ENCODE data around the gene INPP4B. TPM values are rescaled to one million over a fixed set of nuclear protein-coding genes. Genes with fewer than 3 reads are reported as not detected.

Gene INPP4B
- total RNA-seq, 1 experiment from 2014 or later = not detected

DNA sequence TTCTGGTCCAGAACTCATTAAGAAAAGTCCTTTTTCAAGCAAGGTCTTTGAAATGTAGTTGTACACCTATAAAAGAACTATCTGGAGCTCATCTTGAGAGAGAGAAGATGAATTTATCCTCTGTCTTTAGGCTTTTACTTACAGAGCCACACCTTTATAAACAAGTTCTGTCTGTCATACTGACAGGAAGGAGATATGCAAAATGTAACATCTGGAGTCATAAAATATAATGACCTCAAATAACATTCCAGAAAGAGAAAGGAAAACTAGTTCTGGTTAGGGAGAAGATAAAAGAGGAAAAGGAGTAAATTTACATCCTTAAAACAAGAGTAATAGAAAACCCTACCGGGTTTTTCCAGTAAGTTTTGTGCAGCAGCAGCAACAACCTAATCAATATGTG lies 1.3 kb downstream of the INPP4B start:
- Histone ChIP-seq H3K36me3 (ENCODE audit: insufficient read depth, low read length) (no peaks in the 10 kb centered on the region), H3K4me3 (ENCODE audit: low read length) (no peak overlapping the region), H3K9ac (ENCODE audit: low read length) (no peak overlapping the region), H3K4me1 (ENCODE audit: low read length) (no peaks in the 10 kb centered on the region), H3K4me2 (ENCODE audit: low read depth, low read length, poor library complexity, severe bottlenecking) (no peak overlapping the region), H2AFZ (ENCODE audit: low read length) (no peak overlapping the region), H3K79me2 (ENCODE audit: low read length) (no peaks in the 10 kb centered on the region), H4K20me1 (ENCODE audit: insufficient read depth, low read depth, low read length) (no peaks in the 10 kb centered on the region), H3K9me3 (ENCODE audit: low read length) (no peaks in the 10 kb centered on the region), H3K27ac (ENCODE audit: low read length) (no peak overlapping the region), H3K9me2 (replicated peaks; ENCODE audit: insufficient read depth, low read length) (no peaks in the 10 kb centered on the region), H3K27me3 (ENCODE audit: low read length) (no peaks in the 10 kb centered on the region)
- no peak for DNase-seq

DNA sequence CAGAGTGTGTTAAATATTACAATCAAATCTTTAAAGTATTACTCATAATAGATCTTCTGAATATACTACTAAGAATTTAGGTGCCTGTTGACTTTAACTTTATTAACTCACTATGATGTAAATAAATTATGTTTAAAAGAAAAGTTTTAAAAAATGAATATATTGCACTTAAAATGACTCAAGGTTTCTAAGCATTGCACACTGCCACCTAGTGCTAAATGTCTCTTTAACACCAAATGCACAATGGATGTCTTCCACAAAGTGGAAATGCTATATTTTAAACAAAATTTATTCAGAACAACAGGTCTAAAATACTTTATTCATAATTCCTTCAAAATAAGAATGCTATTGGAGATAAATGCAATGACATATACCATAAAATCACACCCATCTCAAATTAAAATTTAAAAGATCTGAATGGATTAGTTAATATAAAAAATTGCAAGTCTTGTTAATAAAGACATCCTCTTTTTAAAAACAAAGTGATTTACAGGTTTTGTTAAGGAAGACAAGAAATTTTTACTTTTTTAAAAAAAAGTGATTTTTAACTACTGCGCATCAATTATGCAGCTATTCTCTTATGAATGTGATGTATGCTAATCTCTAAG lies 5.5 kb downstream of the INPP4B start:
- Histone ChIP-seq H3K4me3 (ENCODE audit: low read length) (no peak overlapping the region), H3K4me1 (ENCODE audit: low read length) (no peaks in the 10 kb centered on the region), H3K4me2 (ENCODE audit: low read depth, low read length, poor library complexity, severe bottlenecking) (no peak overlapping the region), H3K9me2 (replicated peaks; ENCODE audit: insufficient read depth, low read length) (no peaks in the 10 kb centered on the region), H3K79me2 (ENCODE audit: low read length) (no peaks in the 10 kb centered on the region), H3K9me3 (ENCODE audit: low read length) (no peaks in the 10 kb centered on the region), H4K20me1 (ENCODE audit: insufficient read depth, low read depth, low read length) (no peaks in the 10 kb centered on the region), H3K9ac (ENCODE audit: low read length) (no peak overlapping the region), H3K27ac (ENCODE audit: low read length) (no peak overlapping the region), H3K27me3 (ENCODE audit: low read length) (no peaks in the 10 kb centered on the region), H2AFZ (ENCODE audit: low read length) (no peak overlapping the region), H3K36me3 (ENCODE audit: insufficient read depth, low read length) (no peaks in the 10 kb centered on the region)
- peak; percentile 60 for DNase-seq

DNA sequence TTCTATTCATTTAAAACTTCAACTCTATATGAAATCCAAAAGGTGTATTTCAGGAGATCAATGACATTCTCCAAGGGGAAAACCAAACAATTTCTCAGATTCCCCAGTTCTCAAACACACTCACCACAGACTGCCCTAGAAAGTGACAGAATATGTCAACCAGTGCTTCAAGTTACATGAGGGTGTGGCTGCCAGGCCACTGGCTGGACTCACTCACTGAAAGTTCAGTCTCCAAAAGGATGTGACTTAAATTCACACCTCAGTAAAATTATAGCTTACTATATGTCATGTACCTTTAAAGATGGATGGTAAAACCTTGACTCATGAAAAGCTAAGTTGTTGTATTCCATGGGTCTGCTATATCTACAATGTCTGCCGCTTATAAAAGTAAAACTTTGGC lies 7.3 kb downstream of the INPP4B start:
- no peak for DNase-seq
- no peaks in the 10 kb centered on the region for H3K36me3 ChIP-seq (ENCODE audit: insufficient read depth, low read length)
- H3K4me1 ChIP-seq (ENCODE audit: low read length) = no peaks in the 10 kb centered on the region
- H3K27ac ChIP-seq (ENCODE audit: low read length) = no peak overlapping the region
- H3K4me3 ChIP-seq (ENCODE audit: low read length) = no peak overlapping the region
- H3K9me3 ChIP-seq (ENCODE audit: low read length) = no peaks in the 10 kb centered on the region
- no peaks in the 10 kb centered on the region for H3K9me2 ChIP-seq (replicated peaks; ENCODE audit: insufficient read depth, low read length)
- H3K9ac ChIP-seq (ENCODE audit: low read length) = no peak overlapping the region
- no peak overlapping the region for H3K4me2 ChIP-seq (ENCODE audit: low read depth, low read length, poor library complexity, severe bottlenecking)
- H2AFZ ChIP-seq (ENCODE audit: low read length) = no peak overlapping the region
- no peaks in the 10 kb centered on the region for H4K20me1 ChIP-seq (ENCODE audit: insufficient read depth, low read depth, low read length)
- H3K27me3 ChIP-seq (ENCODE audit: low read length) = no peaks in the 10 kb centered on the region
- no peaks in the 10 kb centered on the region for H3K79me2 ChIP-seq (ENCODE audit: low read length)

DNA sequence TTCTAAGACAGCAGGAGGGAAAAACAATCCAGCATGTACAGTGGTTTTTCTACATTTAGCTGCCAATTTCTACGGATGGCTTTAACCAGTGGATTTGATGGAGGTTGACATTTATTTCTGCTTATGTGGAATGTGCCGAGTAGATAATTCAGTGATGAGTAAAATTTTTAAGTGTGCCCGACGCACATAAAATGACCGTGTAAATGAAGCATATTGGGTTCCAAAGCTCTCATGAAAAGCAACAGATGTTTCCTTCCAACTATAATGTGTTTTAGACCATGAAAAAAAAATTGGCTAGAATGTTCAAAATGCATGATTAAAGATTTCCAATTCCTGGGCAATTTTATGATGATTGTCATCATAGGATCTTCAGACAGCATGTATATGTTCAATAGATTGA lies 14.1 kb downstream of the INPP4B start:
- H3K27ac ChIP-seq (ENCODE audit: low read length) = no peak overlapping the region
- DNase-seq = no peak
- H3K36me3 ChIP-seq (ENCODE audit: insufficient read depth, low read length) = no peaks in the 10 kb centered on the region
- no peaks in the 10 kb centered on the region for H3K9me2 ChIP-seq (replicated peaks; ENCODE audit: insufficient read depth, low read length)
- H3K9me3 ChIP-seq (ENCODE audit: low read length) = no peaks in the 10 kb centered on the region
- H3K79me2 ChIP-seq (ENCODE audit: low read length) = no peaks in the 10 kb centered on the region
- 0 out of 2 replicates have a peak, but pooled peaks cover 2% of the 10 kb centered on the region for H3K27me3 ChIP-seq (ENCODE audit: low read length)
- no peaks in the 10 kb centered on the region for H4K20me1 ChIP-seq (ENCODE audit: insufficient read depth, low read depth, low read length)
- H3K9ac ChIP-seq (ENCODE audit: low read length) = no peak overlapping the region
- no peak overlapping the region for H3K4me3 ChIP-seq (ENCODE audit: low read length)
- no peak overlapping the region for H2AFZ ChIP-seq (ENCODE audit: low read length)
- no peak overlapping the region for H3K4me2 ChIP-seq (ENCODE audit: low read depth, low read length, poor library complexity, severe bottlenecking)
- no peaks in the 10 kb centered on the region for H3K4me1 ChIP-seq (ENCODE audit: low read length)

DNA sequence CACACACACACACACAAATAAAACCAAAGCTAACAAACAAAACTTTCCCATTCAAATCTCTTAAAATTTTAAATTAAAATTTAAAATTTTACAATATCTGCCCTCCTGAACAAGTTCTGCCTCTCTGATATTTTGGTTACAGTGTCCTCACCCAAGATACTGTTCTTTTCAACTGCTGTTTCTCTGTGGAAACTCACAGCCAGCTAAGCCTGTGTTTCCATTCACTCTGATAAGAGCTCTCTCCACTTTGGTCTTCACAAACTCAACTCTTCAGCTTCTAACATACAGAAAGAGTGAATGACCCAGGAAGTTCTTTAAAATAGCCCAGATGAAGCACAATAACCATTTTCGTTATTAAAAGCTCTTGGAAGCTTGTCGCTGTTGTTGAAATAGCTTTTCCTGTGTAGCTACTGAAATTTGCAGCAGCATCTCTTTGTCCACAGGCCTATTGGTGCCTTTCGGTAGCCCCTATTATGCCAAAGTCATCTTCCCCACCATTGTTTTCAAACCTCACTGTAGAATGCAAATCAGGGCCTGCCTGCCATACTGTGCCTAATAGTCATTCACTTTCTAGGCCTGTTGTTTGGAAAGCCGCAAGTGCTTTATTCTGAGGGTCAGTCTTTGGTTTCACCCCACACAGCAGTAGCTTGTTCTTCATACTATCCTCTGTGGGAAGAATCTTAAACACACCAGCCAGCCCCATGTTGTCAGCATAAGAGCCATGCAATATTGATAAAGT lies 19.4 kb downstream of the INPP4B start:
- no peaks in the 10 kb centered on the region for H3K9me3 ChIP-seq (ENCODE audit: low read length)
- no peak for DNase-seq
- H4K20me1 ChIP-seq (ENCODE audit: insufficient read depth, low read depth, low read length) = no peaks in the 10 kb centered on the region
- no peak overlapping the region for H3K4me3 ChIP-seq (ENCODE audit: low read length)
- no peaks in the 10 kb centered on the region for H3K27me3 ChIP-seq (ENCODE audit: low read length)
- no peak overlapping the region for H2AFZ ChIP-seq (ENCODE audit: low read length)
- H3K4me2 ChIP-seq (ENCODE audit: low read depth, low read length, poor library complexity, severe bottlenecking) = no peak overlapping the region
- H3K4me1 ChIP-seq (ENCODE audit: low read length) = no peaks in the 10 kb centered on the region
- no peaks in the 10 kb centered on the region for H3K79me2 ChIP-seq (ENCODE audit: low read length)
- no peak overlapping the region for H3K27ac ChIP-seq (ENCODE audit: low read length)
- H3K9me2 ChIP-seq (replicated peaks; ENCODE audit: insufficient read depth, low read length) = no peaks in the 10 kb centered on the region; the same call in 1 of the 2 replicates
- H3K9ac ChIP-seq (ENCODE audit: low read length) = no peak overlapping the region
- H3K36me3 ChIP-seq (ENCODE audit: insufficient read depth, low read length) = no peaks in the 10 kb centered on the region

DNA sequence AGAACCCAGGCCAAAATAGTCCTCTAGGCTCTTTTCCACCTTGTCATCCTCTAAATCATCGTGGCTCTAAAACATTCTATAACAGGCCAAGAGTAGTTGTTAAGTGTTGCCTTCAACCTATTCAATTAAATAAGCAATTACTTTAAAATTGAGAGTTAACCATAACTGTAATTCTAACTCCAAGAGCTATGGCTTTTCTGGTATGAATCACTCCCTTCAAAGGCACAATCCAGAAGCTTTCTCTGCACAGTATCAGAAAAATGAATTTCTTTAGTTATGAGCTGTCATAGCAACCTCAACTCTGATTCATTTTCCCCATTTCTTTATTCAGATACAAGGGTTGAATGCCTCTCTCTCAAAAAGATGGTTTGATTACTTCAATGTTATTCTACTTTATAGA lies 21.7 kb downstream of the INPP4B start:
- no peak for DNase-seq
- Histone ChIP-seq H3K9ac (ENCODE audit: low read length) (no peak overlapping the region), H3K79me2 (ENCODE audit: low read length) (no peaks in the 10 kb centered on the region), H3K27ac (ENCODE audit: low read length) (no peak overlapping the region), H4K20me1 (ENCODE audit: insufficient read depth, low read depth, low read length) (no peaks in the 10 kb centered on the region), H3K27me3 (ENCODE audit: low read length) (no peaks in the 10 kb centered on the region), H3K4me3 (ENCODE audit: low read length) (no peak overlapping the region), H3K9me3 (ENCODE audit: low read length) (no peaks in the 10 kb centered on the region), H3K9me2 (replicated peaks; ENCODE audit: insufficient read depth, low read length) (no peaks in the 10 kb centered on the region; the same call in 1 of the 2 replicates), H3K36me3 (ENCODE audit: insufficient read depth, low read length) (no peaks in the 10 kb centered on the region), H3K4me1 (ENCODE audit: low read length) (no peaks in the 10 kb centered on the region), H2AFZ (ENCODE audit: low read length) (no peak overlapping the region), H3K4me2 (ENCODE audit: low read depth, low read length, poor library complexity, severe bottlenecking) (no peak overlapping the region)

DNA sequence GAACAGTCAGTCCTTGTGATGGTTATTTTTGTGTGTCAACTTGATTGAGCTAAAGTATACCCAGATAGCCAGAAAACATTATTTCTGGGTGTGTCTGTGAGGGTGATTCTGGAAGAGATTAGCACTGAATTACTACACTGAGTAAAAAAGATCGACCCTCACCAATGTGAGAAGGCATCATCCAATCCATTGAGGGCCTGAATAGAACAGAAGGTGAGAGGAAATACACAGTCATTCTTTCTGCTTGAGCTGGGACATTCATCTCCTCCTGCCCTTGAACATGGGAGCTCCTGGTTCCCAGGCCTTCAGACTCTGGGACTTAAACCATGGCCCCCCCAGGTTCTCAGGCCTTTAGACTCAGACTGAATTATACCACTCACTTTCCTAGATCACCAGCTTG lies 22.3 kb downstream of the INPP4B start:
- Histone ChIP-seq H3K27ac (ENCODE audit: low read length) (no peak overlapping the region), H3K79me2 (ENCODE audit: low read length) (no peaks in the 10 kb centered on the region), H3K4me2 (ENCODE audit: low read depth, low read length, poor library complexity, severe bottlenecking) (no peak overlapping the region), H4K20me1 (ENCODE audit: insufficient read depth, low read depth, low read length) (no peaks in the 10 kb centered on the region), H3K9me3 (ENCODE audit: low read length) (no peaks in the 10 kb centered on the region), H3K9ac (ENCODE audit: low read length) (no peak overlapping the region), H3K4me1 (ENCODE audit: low read length) (no peaks in the 10 kb centered on the region), H3K9me2 (replicated peaks; ENCODE audit: insufficient read depth, low read length) (no peaks in the 10 kb centered on the region; the same call in 1 of the 2 replicates), H3K4me3 (ENCODE audit: low read length) (no peak overlapping the region), H3K36me3 (ENCODE audit: insufficient read depth, low read length) (no peaks in the 10 kb centered on the region), H3K27me3 (ENCODE audit: low read length) (no peaks in the 10 kb centered on the region), H2AFZ (ENCODE audit: low read length) (no peak overlapping the region)
- no peak for DNase-seq

DNA sequence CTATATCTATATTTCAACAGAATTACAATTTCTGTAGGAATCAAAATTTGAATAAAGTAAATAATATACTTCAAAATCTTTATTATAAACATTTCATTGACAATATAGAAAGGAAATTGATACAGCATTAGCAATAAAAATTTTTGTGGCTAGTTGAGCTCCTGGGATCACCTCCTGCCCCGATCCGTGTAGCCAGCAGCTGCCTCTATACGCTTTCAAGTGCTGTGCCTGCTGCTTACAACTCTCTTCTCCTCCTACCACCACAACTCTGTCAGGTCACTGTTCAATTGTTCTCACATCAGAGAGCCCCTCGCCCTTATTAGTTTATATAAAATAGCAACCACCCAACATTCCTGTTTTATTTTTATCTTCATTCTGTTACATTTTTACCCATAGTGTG lies 27.6 kb downstream of the INPP4B start:
- Histone ChIP-seq H3K4me2 (ENCODE audit: low read depth, low read length, poor library complexity, severe bottlenecking) (no peak overlapping the region), H3K36me3 (ENCODE audit: insufficient read depth, low read length) (no peaks in the 10 kb centered on the region)

More for the DNA sequence above, 27.6 kb downstream of the INPP4B start:
- H3K27me3 ChIP-seq (ENCODE audit: low read length) = no peaks in the 10 kb centered on the region
- no peaks in the 10 kb centered on the region for H4K20me1 ChIP-seq (ENCODE audit: insufficient read depth, low read depth, low read length)
- H3K9ac ChIP-seq (ENCODE audit: low read length) = no peak overlapping the region
- no peaks in the 10 kb centered on the region for H3K9me3 ChIP-seq (ENCODE audit: low read length)
- H3K27ac ChIP-seq (ENCODE audit: low read length) = no peak overlapping the region
- no peak for DNase-seq
- H2AFZ ChIP-seq (ENCODE audit: low read length) = no peak overlapping the region
- H3K79me2 ChIP-seq (ENCODE audit: low read length) = no peaks in the 10 kb centered on the region
- H3K4me3 ChIP-seq (ENCODE audit: low read length) = no peak overlapping the region
- no peaks in the 10 kb centered on the region for H3K4me1 ChIP-seq (ENCODE audit: low read length)
- H3K9me2 ChIP-seq (replicated peaks; ENCODE audit: insufficient read depth, low read length) = no peaks in the 10 kb centered on the region
